Tibial nerve (tissue), 4 donors: ENCODE data around the gene RPP21. TPM values are rescaled to one million over a fixed set of nuclear protein-coding genes. Genes with fewer than 3 reads are reported as not detected.

ENCODE experiments used
- DNase-seq, 2 donors: peaks; one replicate each; pipeline ENCODE4 v3.0.0-alpha.2; 2019; ENCODE audit warnings: low spot score in 2 of 2
- H3K27ac ChIP-seq, 4 donors: fragments of 200-600 bp; sonication (generic) in 3 of 4; one replicate each; pipeline ENCODE4 v1.5.1; 2017 to 2019; ENCODE audit warnings: mild to moderate bottlenecking in 1 of 4
- H3K27me3 ChIP-seq, 2 donors: fragments of 200-600 bp; sonication (generic) in 1 of 2; one replicate each; pipeline versions ENCODE4 v1.5.1 to v1.6.0; 2017 to 2019
- H3K36me3 ChIP-seq, 3 donors: fragments of 200-600 bp; sonication (generic); one replicate each; pipeline ENCODE4 v1.5.1; 2018 to 2019
- H3K4me1 ChIP-seq, 4 donors: fragments of 200-600 bp; sonication (generic) in 3 of 4; one replicate each; pipeline ENCODE4 v1.5.1; 2017 to 2019
- H3K4me3 ChIP-seq, 4 donors: fragments of 200-600 bp; sonication (generic) in 3 of 4; one replicate each; pipeline ENCODE4 v1.5.1; 2017 to 2019; ENCODE audit warnings: mild to moderate bottlenecking in 1 of 4, moderate library complexity in 1 of 4
- H3K9me3 ChIP-seq, 4 donors: fragments of 200-600 bp; sonication (generic) in 3 of 4; one replicate each; pipeline ENCODE4 v1.5.1; 2017 to 2019
- EP300 ChIP-seq, 2 donors: sonication (generic); formaldehyde crosslinking; IDR thresholded peaks; one replicate each; pipeline ENCODE4 v1.6.1; 2017; ENCODE audit warnings: antibody characterized with exemption in 2 of 2, mild to moderate bottlenecking in 1 of 2
- POLR2A ChIP-seq, 2 donors: fragments of 450-650 bp; IDR thresholded peaks; one replicate each; pipeline ENCODE4 v1.6.1; 2017; ENCODE audit warnings: antibody characterized with exemption in 2 of 2, mild to moderate bottlenecking in 2 of 2, moderate library complexity in 2 of 2
- WGBS, 2 donors: methylation state at CpG; one replicate each; pipeline ENCODE4 v1.1.5; 2018; 5-methylcytosine and 5-hydroxymethylcytosine counted together
- small RNA-seq: library from RNA; depleted of rRNA; stranded (forward); fragments of <200 nt; gene quantifications from one replicate; pipeline ENCODE3, GENCODE V24; 2016
- total RNA-seq, 4 donors: library from RNA; depleted of rRNA; stranded (reverse); fragments of >200 nt; gene quantifications; one replicate each; pipeline ENCODE4 v1.1.0, GENCODE V29; 2016
- TF ChIP-seq, protein P1 (sequence below), 5 experiments: fragments of 200-600 bp in 3 of 5; fragments of 450-650 bp in 2 of 5; sonication (generic) in 3 of 5; IDR thresholded peaks; one replicate each; pipeline ENCODE4 v1.5.1; 2016 to 2019; ENCODE audit warnings: antibody characterized with exemption in 5 of 5, mild to moderate bottlenecking in 3 of 5, moderate library complexity in 2 of 5

RPP21 gene
- total RNA-seq, 4 donors from 2014 or later: 48.6 to 120 (median 97.0) TPM

DNA sequence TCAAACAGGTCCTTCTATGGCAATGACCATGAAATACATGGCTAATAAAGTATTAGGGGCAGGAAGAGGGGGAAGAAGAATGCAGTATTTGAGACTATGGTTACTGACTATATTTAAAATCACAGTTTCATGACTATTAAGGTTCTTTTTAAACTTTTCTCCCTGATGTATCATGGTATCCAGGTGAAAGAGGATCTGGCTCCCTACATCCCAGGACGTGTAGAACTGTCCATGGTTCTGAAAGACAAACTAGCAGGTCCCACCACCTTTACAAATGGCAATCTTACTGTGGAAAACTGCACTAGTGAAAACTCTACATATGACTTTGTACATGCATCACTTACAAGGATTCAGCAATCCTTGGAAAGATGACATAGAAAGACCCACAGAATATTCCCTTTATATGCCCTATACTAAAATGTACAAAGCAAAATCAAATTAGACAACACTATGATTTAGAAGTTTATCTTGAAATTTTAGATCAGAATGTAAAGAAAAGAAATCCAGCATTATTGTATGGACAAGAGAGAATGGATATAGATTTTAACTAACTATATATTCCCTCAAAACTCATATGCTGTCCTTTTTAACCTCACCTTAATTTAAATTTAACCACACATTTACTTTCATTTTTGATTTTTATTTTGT, 33.5 kb downstream of the RPP21 start:
- Histone ChIP-seq H3K36me3 (no peaks in the 10 kb centered on the region), H3K4me3 (no peak overlapping the region), H3K27me3 (peaks cover 0 to 22% of the 10 kb centered on the region in 2 donors), H3K27ac (no peak overlapping the region), H3K4me1 (no peaks in the 10 kb centered on the region), H3K9me3 (no peaks in the 10 kb centered on the region)
- DNase-seq: no peak
- TF ChIP-seq, protein P1, sequence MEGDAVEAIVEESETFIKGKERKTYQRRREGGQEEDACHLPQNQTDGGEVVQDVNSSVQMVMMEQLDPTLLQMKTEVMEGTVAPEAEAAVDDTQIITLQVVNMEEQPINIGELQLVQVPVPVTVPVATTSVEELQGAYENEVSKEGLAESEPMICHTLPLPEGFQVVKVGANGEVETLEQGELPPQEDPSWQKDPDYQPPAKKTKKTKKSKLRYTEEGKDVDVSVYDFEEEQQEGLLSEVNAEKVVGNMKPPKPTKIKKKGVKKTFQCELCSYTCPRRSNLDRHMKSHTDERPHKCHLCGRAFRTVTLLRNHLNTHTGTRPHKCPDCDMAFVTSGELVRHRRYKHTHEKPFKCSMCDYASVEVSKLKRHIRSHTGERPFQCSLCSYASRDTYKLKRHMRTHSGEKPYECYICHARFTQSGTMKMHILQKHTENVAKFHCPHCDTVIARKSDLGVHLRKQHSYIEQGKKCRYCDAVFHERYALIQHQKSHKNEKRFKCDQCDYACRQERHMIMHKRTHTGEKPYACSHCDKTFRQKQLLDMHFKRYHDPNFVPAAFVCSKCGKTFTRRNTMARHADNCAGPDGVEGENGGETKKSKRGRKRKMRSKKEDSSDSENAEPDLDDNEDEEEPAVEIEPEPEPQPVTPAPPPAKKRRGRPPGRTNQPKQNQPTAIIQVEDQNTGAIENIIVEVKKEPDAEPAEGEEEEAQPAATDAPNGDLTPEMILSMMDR (IDR thresholded peaks at IDR 0.05): no peak
- no peak for TF ChIP-seq EP300 (IDR thresholded peaks at IDR 0.05)
- TF ChIP-seq POLR2A (IDR thresholded peaks at IDR 0.05): no peak
- 0 to 3% methylated on average over 1 of the region's 1 CpG for WGBS, 2 donors

DNA sequence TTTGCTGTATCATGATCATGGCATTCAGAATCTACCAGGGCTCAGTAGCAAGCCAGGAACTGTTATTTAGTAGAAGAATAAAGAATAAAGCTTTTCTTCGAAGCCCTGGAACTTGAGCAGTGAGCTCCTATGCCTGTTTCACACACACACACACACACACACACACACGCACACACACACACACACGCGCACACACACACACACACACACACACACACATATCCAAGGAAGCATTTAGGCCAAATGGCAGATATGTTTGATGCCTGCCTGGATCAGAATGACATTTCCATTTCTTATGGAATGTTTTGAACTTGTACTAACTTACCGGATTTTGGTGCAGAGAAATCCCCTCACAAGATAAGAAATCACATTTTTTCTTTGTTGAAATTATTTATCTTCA, 35.5 kb downstream of the RPP21 start:
- Histone ChIP-seq H3K4me1 (no peaks in the 10 kb centered on the region), H3K36me3 (no peaks in the 10 kb centered on the region), H3K4me3 (no peak overlapping the region), H3K27ac (no peak overlapping the region), H3K27me3 (peaks cover 0 to 38% of the 10 kb centered on the region in 2 donors), H3K9me3 (no peaks in the 10 kb centered on the region)
- TF ChIP-seq POLR2A (IDR thresholded peaks at IDR 0.05) (no peak), EP300 (IDR thresholded peaks at IDR 0.05) (no peak)
- TF ChIP-seq, protein P1 (IDR thresholded peaks at IDR 0.05): no peak
- no peak for DNase-seq
- WGBS, 2 donors: 48 to 56% methylated on average over 5 of the region's 5 CpGs

DNA sequence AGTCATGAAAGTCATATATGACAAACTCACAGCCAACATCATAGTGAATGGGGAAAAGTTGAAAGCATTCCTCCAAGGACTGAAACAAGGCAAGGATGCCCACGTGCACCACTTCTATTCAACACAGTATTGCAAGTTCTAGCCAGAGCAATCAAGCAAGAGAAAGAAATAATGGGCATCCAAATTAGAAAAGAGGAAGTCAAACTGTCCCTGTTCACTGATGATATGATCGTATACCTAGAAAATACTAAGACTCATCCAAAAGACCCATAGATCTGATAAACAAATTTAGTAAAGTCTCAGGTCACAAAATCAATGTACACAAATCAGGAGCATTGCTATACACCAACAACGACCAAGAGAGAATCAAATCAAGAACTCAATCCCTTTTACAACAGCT, 41.2 kb downstream of the RPP21 start:
- no peaks in the 10 kb centered on the region for H3K9me3 ChIP-seq
- H3K27ac ChIP-seq: no peak overlapping the region
- no peaks in the 10 kb centered on the region for H3K36me3 ChIP-seq
- no peak for TF ChIP-seq EP300 (IDR thresholded peaks at IDR 0.05)
- TF ChIP-seq POLR2A (IDR thresholded peaks at IDR 0.05): no peak
- TF ChIP-seq, protein P1 (IDR thresholded peaks at IDR 0.05): no peak
- no peak for DNase-seq
- 51 to 54% methylated on average over 3 of the region's 3 CpGs for WGBS, 2 donors
- no peak overlapping the region for H3K4me3 ChIP-seq
- H3K4me1 ChIP-seq: no peaks in the 10 kb centered on the region
- peaks cover 0 to 43% of the 10 kb centered on the region in 2 donors for H3K27me3 ChIP-seq

DNA sequence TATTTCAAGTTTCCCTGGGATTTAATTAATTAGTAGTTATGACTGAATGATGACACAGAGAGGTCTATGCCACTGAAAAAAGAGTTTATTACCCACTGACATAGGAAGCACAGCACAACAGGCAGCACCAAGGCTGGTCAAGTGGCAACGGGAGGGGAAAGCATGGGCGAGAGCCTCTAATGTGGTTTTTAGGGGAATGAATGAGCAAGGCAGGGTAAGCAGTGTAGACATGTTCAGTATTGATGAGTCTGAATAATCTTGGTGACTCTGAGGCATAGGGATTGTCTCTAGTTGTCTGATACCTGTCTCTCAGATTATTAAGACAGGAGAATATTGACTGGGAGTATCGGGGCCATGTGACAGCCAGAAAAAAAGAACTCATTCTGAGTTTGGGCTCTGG, 46.3 kb downstream of the RPP21 start:
- no peak overlapping the region for H3K4me3 ChIP-seq
- DNase-seq: no peak
- H3K9me3 ChIP-seq: no peaks in the 10 kb centered on the region
- H3K27ac ChIP-seq: no peak overlapping the region
- H3K27me3 ChIP-seq: peaks cover 0 to 55% of the 10 kb centered on the region in 2 donors
- H3K36me3 ChIP-seq: no peaks in the 10 kb centered on the region
- TF ChIP-seq POLR2A (IDR thresholded peaks at IDR 0.05) (no peak), EP300 (IDR thresholded peaks at IDR 0.05) (no peak)
- TF ChIP-seq, protein P1 (IDR thresholded peaks at IDR 0.05): no peak
- no peaks in the 10 kb centered on the region for H3K4me1 ChIP-seq
- WGBS, 2 donors: 63 to 66% methylated on average over 3 of the region's 3 CpGs

DNA sequence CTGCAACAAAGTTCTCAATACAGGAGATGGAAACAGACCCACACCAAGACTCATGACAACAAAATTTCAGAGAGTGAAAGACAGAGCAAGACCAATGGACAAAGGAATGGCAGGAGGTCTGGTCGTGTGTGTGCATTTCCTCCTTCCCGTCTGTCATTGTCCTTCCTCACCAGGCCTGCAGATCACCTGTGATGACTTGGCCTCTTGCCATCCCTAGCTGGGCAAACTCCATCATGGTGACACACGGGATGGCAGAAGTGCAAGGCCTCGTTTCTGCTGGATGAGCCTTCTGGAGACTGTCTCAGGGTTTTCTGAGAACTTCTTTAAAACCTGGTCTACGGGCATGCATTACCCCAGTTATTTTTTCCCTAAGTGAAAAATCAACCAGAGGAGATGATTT, 49.2 kb downstream of the RPP21 start:
- no peak overlapping the region for H3K4me3 ChIP-seq
- H3K36me3 ChIP-seq: no peaks in the 10 kb centered on the region
- peaks cover 0 to 50% of the 10 kb centered on the region in 2 donors for H3K27me3 ChIP-seq
- H3K4me1 ChIP-seq: no peaks in the 10 kb centered on the region
- DNase-seq: no peak
- H3K27ac ChIP-seq: no peak overlapping the region
- WGBS, 2 donors: 55 to 58% methylated on average over 5 of the region's 5 CpGs
- no peak for TF ChIP-seq EP300 (IDR thresholded peaks at IDR 0.05)
- no peaks in the 10 kb centered on the region for H3K9me3 ChIP-seq

Small RNAs within 50 kb of the gene (small RNA-seq; reads per million reads assigned to genes)
- not detected for gene HLA-N

Other genes starting within 250 kb of the RPP21 start
- not detected for gene TRIM31, start 232.1 kb upstream of the RPP21 start, total RNA-seq
- gene TRIM40, start 209.0 kb upstream of the RPP21 start, total RNA-seq: not detected
- not detected for gene TRIM10, start 183.9 kb upstream of the RPP21 start, total RNA-seq
- gene TRIM15, start 181.6 kb upstream of the RPP21 start, total RNA-seq: not detected
- 10 to 100 TPM; 26.9 to 46.8 (median 37.6) TPM for gene TRIM26, start 131.8 kb upstream of the RPP21 start, total RNA-seq
- gene TRIM39, start 18.2 kb upstream of the RPP21 start, total RNA-seq: 10 to 100 TPM in 3 of 4 donors, 1 to 10 TPM in 1; 8.1 to 22.2 (median 13.9) TPM
- gene HLA-E, start 144.4 kb downstream of the RPP21 start, total RNA-seq: 100 to 1,000 TPM; 483 to 900 (median 631) TPM
- gene GNL1, start 211.3 kb downstream of the RPP21 start, total RNA-seq: 10 to 100 TPM; 38.1 to 45.2 (median 44.3) TPM
- gene PRR3, start 212.1 kb downstream of the RPP21 start, total RNA-seq: 10 to 100 TPM in 1 of 4 donors, 1 to 10 TPM in 3; 8.0 to 10.3 (median 8.8) TPM
- 10 to 100 TPM; 31.4 to 64.5 (median 36.9) TPM for gene ABCF1, start 226.3 kb downstream of the RPP21 start, total RNA-seq